HepG2 (cell line): ENCODE data around the gene RPTOR. TPM values are rescaled to one million over a fixed set of nuclear protein-coding genes. Genes with fewer than 3 reads are reported as not detected.

Source experiments
- ATAC-seq: fragments of 200-7000 bp; cut with Tn5 transposase; 3 replicates; pipeline ENCODE4 v1.9.1; 2020; ENCODE audit warnings: mild to moderate bottlenecking, moderate library complexity
- BruUV-seq: library from RNA; stranded (reverse); fragments of 400-500 nt; replicated peaks from 2 replicates; lab custom pipeline; 2021; lab: Mats Ljungman, UMichigan
- CTCF ChIA-PET: fragments of 300-600 bp; formaldehyde crosslinking; extraction: SDS; loops from one replicate; lab custom pipeline; 2021; ENCODE audit warnings: low total read pairs, inconsistent platforms, low intra/inter-chr PET ratio; lab: Yijun Ruan, JAX
- POLR2A ChIA-PET: fragments of 350-600 bp; sonication (Branson Sonifier 250); formaldehyde crosslinking; loops from one replicate; lab custom pipeline; 2020; ENCODE audit warnings: antibody characterized with exemption, inconsistent platforms; lab: Yijun Ruan, JAX
- DNase-seq: peaks from one replicate; pipeline ENCODE4 v3.0.0-alpha.2; 2015; ENCODE audit warnings: low spot score
- FAIRE-seq: peaks from 3 replicates; lab custom pipeline; 2011; peaks lifted over from hg19 to GRCh38; lab: Jason Lieb, UNC
- H2AFZ ChIP-seq: one replicate; pipeline ENCODE4 v1.6.1; 2011; ENCODE audit warnings: low read length, inconsistent platforms
- H3K27ac ChIP-seq: fragments of 300-600 bp; 3 replicates; pipeline ENCODE4 v1.8.0; 2011; ENCODE audit warnings: mixed run types, mild to moderate bottlenecking, mixed read lengths, low read length, inconsistent platforms; ENCODE audit not compliant: insufficient read depth; ENCODE audit errors: extremely low read length
- H3K27me3 ChIP-seq, 2 experiments: fragments of 200-600 bp in 1 of 2; 2 replicates in 1 of 2; 3 replicates in 1 of 2; pipeline versions ENCODE4 v1.6.0 to v1.8.0; 2011; ENCODE audit warnings: low read length in 2 of 2, mild to moderate bottlenecking in 2 of 2, moderate library complexity in 2 of 2, inconsistent platforms in 1 of 2; ENCODE audit not compliant: insufficient read depth in 2 of 2, control insufficient read depth in 1 of 2
- H3K36me3 ChIP-seq, 2 experiments: fragments of 200-600 bp in 1 of 2; replicated peaks in 1 of 2; 2 replicates in 1 of 2; 3 replicates in 1 of 2; pipeline versions ENCODE4 v1.5.1 to v1.8.0; 2011; ENCODE audit warnings: low read length in 2 of 2, inconsistent platforms in 1 of 2; ENCODE audit not compliant: insufficient read depth in 2 of 2, control insufficient read depth in 1 of 2
- H3K4me1 ChIP-seq: 2 replicates; pipeline ENCODE4 v1.5.1; 2012; ENCODE audit warnings: low read length, inconsistent platforms; ENCODE audit not compliant: insufficient read depth
- H3K4me2 ChIP-seq: 2 replicates; pipeline ENCODE4 v1.6.0; 2011; ENCODE audit warnings: low read depth, low read length, inconsistent platforms
- H3K4me3 ChIP-seq, 3 experiments: fragments of 200-600 bp in 1 of 3; sonication (generic), shearing (Covaris generic) in 1 of 3; replicated peaks in 1 of 3; 2 replicates each; pipeline ENCODE4 v1.5.1; 2011 to 2016; ENCODE audit warnings: low read length in 3 of 3, inconsistent platforms in 2 of 3, low read depth in 2 of 3, mild to moderate bottlenecking in 2 of 3, control low read depth in 1 of 3, mixed read lengths in 1 of 3; ENCODE audit not compliant: insufficient read depth in 1 of 3
- H3K79me2 ChIP-seq: one replicate; pipeline ENCODE4 v1.6.1; 2011; ENCODE audit warnings: low read length, inconsistent platforms; ENCODE audit not compliant: insufficient read depth
- H3K9ac ChIP-seq: 2 replicates; pipeline ENCODE4 v1.6.0; 2011; ENCODE audit warnings: mild to moderate bottlenecking, low read depth, low read length, inconsistent platforms; ENCODE audit not compliant: insufficient read depth
- H3K9me3 ChIP-seq: 2 replicates; pipeline ENCODE4 v1.5.1; 2012; ENCODE audit warnings: mild to moderate bottlenecking, low read length
- H4K20me1 ChIP-seq: 2 replicates; pipeline ENCODE4 v1.6.0; 2011; ENCODE audit warnings: inconsistent platforms, mild to moderate bottlenecking, low read length, moderate library complexity; ENCODE audit not compliant: insufficient read depth
- ARID2 ChIP-seq: sonication (generic); formaldehyde crosslinking; IDR thresholded peaks from 2 replicates; pipeline ENCODE4 v1.8.1; 2022; ENCODE audit warnings: mild to moderate bottlenecking, missing genetic modification reagents, borderline replicate concordance
- ARID4A ChIP-seq: sonication (generic); formaldehyde crosslinking; IDR thresholded peaks from 2 replicates; pipeline ENCODE4 v1.5.0; 2020; ENCODE audit warnings: mild to moderate bottlenecking, missing genetic modification reagents, borderline replicate concordance
- JARID2 ChIP-seq: sonication (generic); formaldehyde crosslinking; IDR thresholded peaks from 2 replicates; pipeline ENCODE4 v1.8.1; 2023; ENCODE audit warnings: missing genetic modification reagents, inconsistent platforms; ENCODE audit not compliant: insufficient replicate concordance
- NFE2L1 ChIP-seq: sonication (generic); formaldehyde crosslinking; IDR thresholded peaks from 2 replicates; pipeline ENCODE4 v1.4.0; 2020; ENCODE audit warnings: missing genetic modification reagents, mild to moderate bottlenecking, borderline replicate concordance
- REPIN1 ChIP-seq: sonication (generic); formaldehyde crosslinking; IDR thresholded peaks from 2 replicates; pipeline ENCODE4 v1.8.0; 2022; ENCODE audit warnings: missing genetic modification reagents, low read depth, mild to moderate bottlenecking, borderline replicate concordance
- REST ChIP-seq, 2 experiments: IDR thresholded peaks; 2 replicates each; pipeline ENCODE4 v1.6.1; 2011 to 2012; ENCODE audit warnings: low read length in 2 of 2, borderline replicate concordance in 1 of 2, low read depth in 1 of 2, mild to moderate bottlenecking in 1 of 2, moderate library complexity in 1 of 2
- SP2 ChIP-seq: sonication (generic); formaldehyde crosslinking; IDR thresholded peaks from 2 replicates; pipeline ENCODE4 v1.5.1; 2020; ENCODE audit warnings: mild to moderate bottlenecking, missing genetic modification reagents
- WIZ ChIP-seq: sonication (generic); formaldehyde crosslinking; IDR thresholded peaks from 2 replicates; pipeline ENCODE4 v1.5.1; 2020; ENCODE audit warnings: mild to moderate bottlenecking, missing genetic modification reagents
- ZBTB38 ChIP-seq: sonication (generic); formaldehyde crosslinking; IDR thresholded peaks from 2 replicates; pipeline ENCODE4 v1.5.1; 2020; ENCODE audit warnings: mild to moderate bottlenecking, missing genetic modification reagents
- ZZZ3 ChIP-seq: sonication (generic); formaldehyde crosslinking; IDR thresholded peaks from 2 replicates; pipeline ENCODE4 v1.4.0; 2020; ENCODE audit warnings: missing genetic modification reagents, mild to moderate bottlenecking, borderline replicate concordance
- WGBS: methylation state at CpG from one replicate; pipeline ENCODE4 v1.1.6; 2017; ENCODE audit warnings: low lambda C conversion rate; 5-methylcytosine and 5-hydroxymethylcytosine counted together
- in situ Hi-C: cut with HindIII; loops from 2 replicates; pipeline ENCODE4 v1.10.0; 2017; ENCODE audit warnings: low pct_unique_long_range_greater_than_20kb; ENCODE audit not compliant: extremely low pct_ligation_motif_present
- intact Hi-C: fragments of 100-400 bp; cut with micrococcal nuclease; formaldehyde crosslinking; loops from one replicate; pipeline ENCODE4 v1.10.0; 2022; ENCODE audit not compliant: unreplicated experiment
- polyA plus RNA-seq, 8 experiments: library from polyadenylated mRNA; depleted of rRNA in 3 of 8; stranded (reverse) in 7 of 8; unstranded in 1 of 8; fragments of >200 nt; fragmentation: Illumina TruSeq in 4 of 8; extraction: Trizol in 4 of 8; gene quantifications; 2 replicates each; pipeline versions ENCODE4 v1.2.1 to v1.2.3, GENCODE V29; 2011 to 2016; ENCODE audit warnings: low read depth in 4 of 8, missing spikeins in 1 of 8, mixed read lengths in 1 of 8; ENCODE audit not compliant: insufficient read depth in 1 of 8
- total RNA-seq, 5 experiments: library from RNA; depleted of rRNA; stranded (reverse); fragments of >200 nt; fragmentation: Illumina TruSeq; extraction: Trizol; gene quantifications; 2 replicates each; pipeline ENCODE4 v1.2.3, GENCODE V29; 2016; ENCODE audit warnings: low read depth in 1 of 5

The RPTOR gene
- total and polyA plus RNA-seq, 2 of the 13 experiments (the other 11 are each of a cell fraction or from before 2014, with no cell fraction given), result 6.6 to 25.3 TPM

DNA sequence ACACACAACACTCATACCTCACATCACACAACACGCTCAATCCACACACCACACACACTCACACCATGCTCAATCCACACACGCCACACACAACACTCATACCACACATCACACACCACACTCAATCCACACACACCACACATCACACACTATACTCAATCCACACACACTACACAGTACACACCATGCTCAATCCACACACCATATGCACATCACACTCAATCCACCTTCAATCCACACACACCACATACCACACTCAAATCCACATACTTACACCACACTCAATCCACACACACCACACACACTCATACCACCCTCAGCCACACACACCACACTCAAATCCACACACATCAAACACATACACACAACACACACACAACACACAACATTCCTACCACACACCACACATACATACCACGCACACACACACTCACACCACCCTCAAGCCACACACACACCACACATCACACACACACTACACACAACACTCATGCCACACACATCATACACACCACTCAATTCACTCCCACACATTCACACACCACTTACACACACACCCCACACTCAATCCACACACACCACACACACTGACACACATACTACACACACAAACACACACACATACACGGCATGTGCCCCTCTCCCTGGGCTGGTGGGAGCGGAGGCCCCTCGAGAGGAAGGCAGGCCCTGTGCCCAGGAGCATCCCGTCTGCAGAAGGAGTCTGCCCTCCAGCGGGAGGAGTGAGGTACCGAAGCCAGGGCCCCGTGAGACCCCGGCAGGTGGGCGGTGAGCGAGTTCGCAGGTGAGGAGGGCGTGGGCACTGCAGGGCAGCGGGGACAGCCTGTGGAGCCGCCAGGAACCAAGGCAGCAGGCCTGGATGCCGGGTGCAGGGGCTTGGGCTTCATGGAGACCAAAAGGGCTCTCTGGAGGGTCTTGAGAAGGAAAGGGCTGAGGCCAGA is 33.1 kb upstream of the RPTOR start (continued):
- TF ChIP-seq REST (IDR thresholded peaks at IDR 0.05; ENCODE audit: borderline replicate concordance in 1 of 2, low read depth in 1 of 2, low read length in 2 of 2), result no peak
- no peak for TF ChIP-seq JARID2 (CRISPR knock-in tag)
- no peak for TF ChIP-seq ARID2 (CRISPR knock-in tag)
- TF ChIP-seq WIZ, result no peak
- TF ChIP-seq ZZZ3 (CRISPR knock-in tag), result no peak
- no peak for TF ChIP-seq ZBTB38

DNA sequence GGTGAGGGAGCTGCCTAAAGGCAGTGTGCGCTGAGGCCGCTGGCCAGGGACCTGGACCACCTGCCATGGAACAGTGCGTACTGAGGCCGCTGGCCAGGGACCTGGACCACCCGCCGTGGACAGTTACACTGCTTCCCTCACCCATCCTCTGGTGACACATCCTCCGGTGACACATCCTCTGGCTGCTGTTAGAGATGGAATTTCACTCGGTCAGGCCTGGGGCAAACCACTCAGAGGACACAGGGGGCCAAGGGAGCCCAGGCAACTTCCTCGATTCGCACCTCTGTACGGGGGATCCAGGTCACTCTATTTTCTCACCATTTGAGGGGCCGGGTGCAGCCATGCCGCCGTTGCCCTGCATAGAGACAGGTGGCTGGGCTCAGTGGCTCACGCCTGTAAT is 32.4 kb upstream of the RPTOR start:
- Histone ChIP-seq H2AFZ (no peak overlapping the region), H3K27ac (no peak overlapping the region), H3K27me3 (peaks cover 0 to 66% of the 10 kb centered on the region in 2 experiments), H3K4me3 (no peak overlapping the region), H3K4me1 (no peaks in the 10 kb centered on the region), H4K20me1 (no peaks in the 10 kb centered on the region), H3K36me3 (no peaks in the 10 kb centered on the region), H3K9me3 (no peaks in the 10 kb centered on the region), H3K79me2 (no peaks in the 10 kb centered on the region), H3K4me2 (no peak overlapping the region), H3K9ac (no peak overlapping the region)
- ChIA-PET POLR2A (no interaction called here), CTCF (interaction anchor here (1.2 to 1.7 kb wide), 2 partner anchors 63 to 85 kb away, joined by 5 to 8 read pairs; no protein-coding TSS in a partner anchor)
- in situ Hi-C loops (no loop called here), intact Hi-C loops (no loop called here)
- 44% methylated on average over 8 of the region's 15 CpGs for WGBS
- DNase-seq (no peak), ATAC-seq (peak; percentile 15; the same call in 2 of the 3 replicates), FAIRE-seq (no peak)
- no TSS peak for BruUV-seq
- no peak for TF ChIP-seq REPIN1
- 0 out of 2 replicates have a peak, but pooled peaks have one; percentile 3 for TF ChIP-seq ARID4A (CRISPR knock-in tag)
- TF ChIP-seq SP2 (CRISPR knock-in tag), result 0 out of 2 replicates have a peak, but pooled peaks have one; percentile 34
- TF ChIP-seq NFE2L1 (CRISPR knock-in tag), result peak; percentile 28; the same call in 1 of the 2 replicates
